AG04449 (cell line): ENCODE measurements around the gene ULK3.

Experiments
- CTCF ChIA-PET: fragments of 350-600 bp; formaldehyde crosslinking; extraction: SDS; loops from one replicate; lab custom pipeline; 2021; ENCODE audit warnings: antibody characterized with exemption; lab: Yijun Ruan, JAX
- POLR2A ChIA-PET: fragments of 400-600, 350-600 bp; formaldehyde crosslinking; extraction: SDS; loops from one replicate; lab custom pipeline; 2020; ENCODE audit warnings: antibody characterized with exemption, inconsistent platforms; lab: Yijun Ruan, JAX
- DNase-seq: peaks from one replicate; pipeline ENCODE4 v3.0.0-alpha.2; 2010; ENCODE audit warnings: low read depth, low spot score
- H3K4me3 ChIP-seq: 2 replicates; pipeline ENCODE4 v1.5.1; 2011; ENCODE audit warnings: low read depth, mild to moderate bottlenecking, control low read depth, low read length
- TF ChIP-seq, protein P1 (sequence below): IDR thresholded peaks from one replicate; pipeline ENCODE4 v1.5.1; 2011; ENCODE audit warnings: mild to moderate bottlenecking, moderate library complexity, low read length, control low read depth, inconsistent platforms; ENCODE audit not compliant: insufficient read depth; ENCODE audit errors: missing control alignments

The ULK3 gene

DNA sequence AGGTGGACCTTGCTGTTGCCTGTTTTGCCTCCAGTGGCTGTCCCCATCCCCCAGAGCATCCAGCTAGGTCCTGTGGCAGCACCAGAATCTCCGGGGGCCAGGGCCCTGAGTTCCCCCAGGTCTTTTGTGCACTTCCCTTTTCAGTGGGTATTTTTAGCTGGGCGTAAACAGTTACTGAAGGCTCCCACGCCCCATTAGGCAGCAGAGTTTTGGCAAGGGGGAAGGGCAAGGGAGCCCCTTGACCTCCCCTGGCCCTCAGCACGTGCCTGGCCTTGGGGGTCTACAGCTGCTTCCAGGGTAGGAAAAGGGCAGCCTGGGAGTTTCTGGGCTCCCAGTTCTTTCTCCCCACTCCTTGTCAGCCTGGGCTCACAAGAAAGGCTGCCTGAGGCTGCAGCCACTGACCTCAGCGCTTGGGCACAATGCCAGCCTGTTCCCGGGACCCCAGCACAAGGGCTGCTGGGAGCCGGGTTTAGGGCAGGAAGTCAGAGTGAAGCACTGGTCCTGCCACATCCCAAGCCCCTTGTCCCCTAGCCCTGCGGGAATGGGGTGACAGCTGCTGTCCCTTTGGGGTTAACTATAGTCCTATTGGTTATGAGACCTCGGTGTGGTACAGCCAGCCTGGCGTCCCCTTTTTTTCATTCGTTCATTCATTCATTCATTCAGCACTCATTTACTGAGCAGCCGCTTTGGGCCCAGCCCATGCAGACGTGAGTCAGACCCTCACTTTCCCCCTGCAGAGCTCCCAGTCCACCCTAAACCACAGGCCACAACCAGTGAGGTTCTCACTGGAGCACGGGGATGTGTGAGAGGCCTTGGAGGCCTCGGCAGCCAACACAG lies 52.7 kb downstream of the ULK3 start:
- TF ChIP-seq, protein P1, sequence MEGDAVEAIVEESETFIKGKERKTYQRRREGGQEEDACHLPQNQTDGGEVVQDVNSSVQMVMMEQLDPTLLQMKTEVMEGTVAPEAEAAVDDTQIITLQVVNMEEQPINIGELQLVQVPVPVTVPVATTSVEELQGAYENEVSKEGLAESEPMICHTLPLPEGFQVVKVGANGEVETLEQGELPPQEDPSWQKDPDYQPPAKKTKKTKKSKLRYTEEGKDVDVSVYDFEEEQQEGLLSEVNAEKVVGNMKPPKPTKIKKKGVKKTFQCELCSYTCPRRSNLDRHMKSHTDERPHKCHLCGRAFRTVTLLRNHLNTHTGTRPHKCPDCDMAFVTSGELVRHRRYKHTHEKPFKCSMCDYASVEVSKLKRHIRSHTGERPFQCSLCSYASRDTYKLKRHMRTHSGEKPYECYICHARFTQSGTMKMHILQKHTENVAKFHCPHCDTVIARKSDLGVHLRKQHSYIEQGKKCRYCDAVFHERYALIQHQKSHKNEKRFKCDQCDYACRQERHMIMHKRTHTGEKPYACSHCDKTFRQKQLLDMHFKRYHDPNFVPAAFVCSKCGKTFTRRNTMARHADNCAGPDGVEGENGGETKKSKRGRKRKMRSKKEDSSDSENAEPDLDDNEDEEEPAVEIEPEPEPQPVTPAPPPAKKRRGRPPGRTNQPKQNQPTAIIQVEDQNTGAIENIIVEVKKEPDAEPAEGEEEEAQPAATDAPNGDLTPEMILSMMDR: no peak
- no peak for DNase-seq
- ChIA-PET POLR2A (no interaction called here), CTCF (interaction anchor here (0.9 to 9.6 kb wide), 6 partner anchors 9 to 158 kb away, joined by 3 to 136 read pairs (median 54); partner anchors contain the start of gene CSK)
- no peak overlapping the region for H3K4me3 ChIP-seq

DNA sequence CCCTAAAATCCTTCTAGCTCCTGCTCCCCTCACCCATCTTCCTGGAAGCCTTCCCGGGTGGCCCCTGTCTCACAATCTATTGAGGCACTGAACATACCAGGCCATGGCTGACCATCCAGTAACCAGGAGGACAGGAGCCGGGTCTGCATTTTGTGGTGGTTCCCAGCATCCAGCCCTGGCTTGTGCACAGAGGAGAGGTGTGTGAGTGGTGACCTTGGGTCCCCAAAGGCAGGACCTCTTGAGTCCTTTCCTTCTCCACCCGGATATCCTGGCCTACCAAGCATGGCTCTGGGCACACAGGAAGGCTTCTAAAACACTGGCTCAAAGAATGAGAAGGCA lies 53.2 kb downstream of the ULK3 start:
- no peak for DNase-seq
- TF ChIP-seq, protein P1: no peak
- ChIA-PET POLR2A (no interaction called here), CTCF (interaction anchor here (1.0 to 9.6 kb wide), 4 partner anchors 9 to 47 kb away, joined by 3 to 136 read pairs (median 117); partner anchors contain the start of gene CSK)
- no peak overlapping the region for H3K4me3 ChIP-seq

DNA sequence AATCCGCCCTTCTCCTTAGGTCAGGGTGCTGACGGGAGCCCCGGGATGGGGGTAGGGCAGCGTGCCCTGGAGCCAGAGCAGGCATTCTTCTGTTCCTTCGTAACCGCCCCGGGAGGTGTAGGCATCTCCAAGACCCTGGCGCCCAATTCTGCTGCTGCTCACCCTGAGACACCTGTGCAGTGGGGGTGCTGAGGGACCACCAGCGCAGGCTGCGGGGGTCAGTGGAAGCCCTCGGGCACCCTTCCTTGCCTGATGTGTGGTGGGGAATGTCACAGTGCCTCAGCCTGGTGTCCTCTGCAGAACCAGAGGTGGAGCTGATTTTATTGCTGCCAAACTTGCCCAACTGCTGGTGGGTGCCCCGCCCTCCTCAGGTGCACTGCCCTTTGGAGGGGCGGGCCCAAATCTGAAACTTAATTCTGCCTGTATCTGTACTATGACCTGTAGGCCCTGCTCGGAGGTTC lies 53.8 kb downstream of the ULK3 start:
- CTCF ChIA-PET: interaction anchor here (9.2 to 12.5 kb wide), 4 partner anchors 8 to 18 kb away, joined by 106 to 333 read pairs (median 132); partner anchors contain the start of gene CSK
- TF ChIP-seq, protein P1: no peak
- POLR2A ChIA-PET: no interaction called here
- H3K4me3 ChIP-seq: no peak overlapping the region
- DNase-seq: no peak

DNA sequence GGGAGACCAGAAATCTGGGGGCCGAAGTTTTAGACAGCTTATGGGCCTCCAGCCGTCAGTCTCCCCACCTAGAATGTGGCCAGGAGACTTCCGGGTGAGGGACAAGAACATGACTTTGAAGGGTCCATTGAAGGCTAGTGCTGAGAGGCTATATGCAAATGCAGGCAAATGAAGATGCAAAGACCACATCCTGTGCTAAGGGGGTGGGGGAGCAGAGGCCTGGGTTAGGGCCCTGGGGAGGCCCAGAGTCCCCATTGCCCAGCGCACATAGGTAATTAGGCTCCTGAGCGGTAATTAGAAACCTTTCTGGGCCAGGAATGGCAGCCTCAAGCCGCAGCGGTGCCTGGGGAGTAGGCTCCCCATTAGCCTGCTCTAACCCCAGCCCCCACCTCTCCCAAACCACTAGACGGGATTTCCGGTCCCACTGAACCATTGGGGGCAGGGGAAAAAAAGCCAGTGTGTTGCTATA lies 54.2 kb downstream of the ULK3 start:
- CTCF ChIA-PET: interaction anchor here (0.8 to 33.5 kb wide), 13 partner anchors 9 to 165 kb away, joined by 3 to 1672 read pairs (median 4); partner anchors contain the start of genes CLK3, CPLX3, MPI and RPP25
- POLR2A ChIA-PET: no interaction called here
- TF ChIP-seq, protein P1: no peak
- DNase-seq: no peak
- H3K4me3 ChIP-seq: no peak overlapping the region

DNA sequence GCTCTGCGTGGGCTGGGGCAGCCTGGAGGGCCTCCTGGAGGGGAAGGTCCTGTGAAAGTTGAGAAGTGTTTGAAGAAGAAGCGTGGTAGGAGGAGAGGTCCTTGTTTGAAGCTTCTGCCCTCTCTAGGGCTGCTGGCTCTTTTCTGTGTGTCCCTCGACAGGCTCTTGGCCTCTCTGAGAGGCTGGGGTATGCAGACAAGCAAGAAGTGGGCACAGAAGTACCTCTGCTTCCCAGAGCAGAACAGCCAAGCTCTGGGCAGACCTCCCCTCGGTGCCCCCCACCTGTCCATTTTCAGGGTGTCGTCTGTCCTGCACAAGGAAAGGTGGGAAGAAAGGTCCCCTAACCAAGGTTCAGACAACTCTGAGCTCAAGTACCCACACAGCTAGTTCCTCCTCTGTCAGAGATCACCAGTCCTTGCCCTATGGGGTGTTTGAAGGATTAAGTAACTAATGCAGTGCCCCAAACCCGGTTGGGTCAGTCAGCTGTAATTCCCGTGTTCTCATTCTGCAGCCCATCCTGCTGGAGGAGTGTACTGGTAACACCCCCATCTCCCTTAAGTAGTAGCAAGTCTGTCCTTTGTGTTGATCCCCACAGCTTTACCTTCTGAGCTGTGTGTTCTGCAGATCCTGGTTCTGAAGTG lies 54.8 kb downstream of the ULK3 start:
- TF ChIP-seq, protein P1: no peak
- CTCF ChIA-PET: interaction anchor here (0.8 to 33.5 kb wide), 16 partner anchors 8 to 165 kb away, joined by 3 to 1672 read pairs (median 4); partner anchors contain the start of genes CLK3, CPLX3, MPI and RPP25
- POLR2A ChIA-PET: interaction anchor here (1.0 to 1.4 kb wide), 2 partner anchors 10 to 150 kb away, joined by 4 to 5 read pairs; partner anchors contain the start of gene COX5A
- no peak overlapping the region for H3K4me3 ChIP-seq
- DNase-seq: no peak
